Left ventricle myocardium inferior (tissue), 1 donor: ENCODE results near the gene OR10G2. TPM values are rescaled to one million over a fixed set of nuclear protein-coding genes. Genes with fewer than 3 reads are reported as not detected.
A peak's percentile ranks its signal among the peaks of the same experiment; 100 is the strongest.

ENCODE experiments used
- DNase-seq: peaks from one replicate; pipeline ENCODE4 v3.0.0-alpha.2; 2020
- H3K27ac ChIP-seq: fragments of 200-600 bp; replicated peaks from 2 replicates; pipeline ENCODE4 v1.8.0; 2021
- H3K27me3 ChIP-seq: fragments of 200-600 bp; 2 replicates; pipeline ENCODE4 v1.8.0; 2021; ENCODE audit warnings: low read depth
- H3K36me3 ChIP-seq: fragments of 200-600 bp; 2 replicates; pipeline ENCODE4 v1.8.0; 2021
- H3K4me1 ChIP-seq: fragments of 200-600 bp; 2 replicates; pipeline ENCODE4 v1.8.0; 2021
- H3K4me3 ChIP-seq: fragments of 200-600 bp; 2 replicates; pipeline ENCODE4 v1.8.0; 2021; ENCODE audit warnings: mild to moderate bottlenecking, moderate library complexity
- H3K9me3 ChIP-seq: fragments of 200-600 bp; replicated peaks from 2 replicates; pipeline ENCODE4 v1.8.0; 2021
- CTCF ChIP-seq: fragments of 200-600 bp; IDR thresholded peaks from 2 replicates; pipeline ENCODE4 v1.8.0; 2021; ENCODE audit warnings: antibody characterized with exemption, mild to moderate bottlenecking, borderline replicate concordance
- intact Hi-C: fragments of 100-400 bp; cut with micrococcal nuclease; formaldehyde crosslinking; loops from one replicate; pipeline ENCODE4 v1.11.0; 2022
- total RNA-seq: library from RNA; stranded (reverse); fragmentation: NEBNext Ultra II Directional; extraction: Animal tissue kit (Norgen Biotek cat#: 25700); gene quantifications from one replicate; pipeline ENCODE4 v1.2.1, GENCODE V29; 2021
- donor health status: DM: no; HTN: yes; CAD: no; lungs with severe emphysema.

OR10G2 gene
- total RNA-seq, 1 donor from 2014 or later = not detected

GRCh38 chr14:21653331-21653885, 18.7 kb upstream of the OR10G2 start, which contains the start of gene OR4E2:
OR4E2 (plus strand) TSS chr14:21653835; CDS start chr14:21665083, 11,248 bp downstream.
- no peak within 1 kb of the TSS for H3K4me3 ChIP-seq
- no peak for TF ChIP-seq CTCF
- intact Hi-C loops = no loop called here
- no peaks in the 10 kb centered on the region for H3K27me3 ChIP-seq
- no peak within 1 kb of the TSS for H3K27ac ChIP-seq
- peaks cover 8% of the 10 kb centered on the region for H3K4me1 ChIP-seq
- H3K9me3 ChIP-seq = peaks cover 16% of the 10 kb centered on the region
- H3K36me3 ChIP-seq = no peaks in the 10 kb centered on the region
- DNase-seq = no peak

- TF ChIP-seq CTCF = no peak
- H3K9me3 ChIP-seq = peaks cover 18% of the 10 kb centered on the region
- H3K4me3 ChIP-seq = no peak overlapping the region
- H3K27ac ChIP-seq = peak overlapping the region; percentile 63
- peaks cover 8% of the 10 kb centered on the region for H3K4me1 ChIP-seq
- intact Hi-C loops = no loop called here
- H3K36me3 ChIP-seq = no peaks in the 10 kb centered on the region
- DNase-seq = no peak
- H3K27me3 ChIP-seq = no peaks in the 10 kb centered on the region
Measured at GRCh38 chr14:21652209-21652808, 17.6 kb upstream of the OR10G2 start.

GRCh38 chr14:21647380-21647779, 12.6 kb upstream of the OR10G2 start:
- DNase-seq = no peak
- TF ChIP-seq CTCF = no peak
- peaks cover 11% of the 10 kb centered on the region for H3K27me3 ChIP-seq
- intact Hi-C loops = no loop called here
- H3K9me3 ChIP-seq = peaks cover 18% of the 10 kb centered on the region
- no peaks in the 10 kb centered on the region for H3K36me3 ChIP-seq
- H3K27ac ChIP-seq = no peak overlapping the region
- H3K4me3 ChIP-seq = no peak overlapping the region
- peaks cover 5% of the 10 kb centered on the region for H3K4me1 ChIP-seq

GRCh38 chr14:21643407-21643806, 8.7 kb upstream of the OR10G2 start:
- H3K27me3 ChIP-seq = peaks cover 11% of the 10 kb centered on the region
- TF ChIP-seq CTCF = no peak

GRCh38 chr14:21642683-21643082, 7.9 kb upstream of the OR10G2 start:
- intact Hi-C loops = no loop called here

More at GRCh38 chr14:21643407-21643806, 8.7 kb upstream of the OR10G2 start:
- no peaks in the 10 kb centered on the region for H3K4me1 ChIP-seq
- intact Hi-C loops = no loop called here
- H3K4me3 ChIP-seq = no peak overlapping the region
- H3K36me3 ChIP-seq = no peaks in the 10 kb centered on the region
- H3K9me3 ChIP-seq = peaks cover 2% of the 10 kb centered on the region
- no peak overlapping the region for H3K27ac ChIP-seq
- no peak for DNase-seq

More at GRCh38 chr14:21642683-21643082, 7.9 kb upstream of the OR10G2 start:
- no peak overlapping the region for H3K4me3 ChIP-seq
- no peak for TF ChIP-seq CTCF
- no peaks in the 10 kb centered on the region for H3K9me3 ChIP-seq
- no peaks in the 10 kb centered on the region for H3K4me1 ChIP-seq
- H3K27me3 ChIP-seq = peaks cover 11% of the 10 kb centered on the region
- H3K27ac ChIP-seq = no peak overlapping the region
- no peaks in the 10 kb centered on the region for H3K36me3 ChIP-seq
- no peak for DNase-seq
